GM21619 (cell line): Measurements from ENCODE around the gene AGPAT4.

ENCODE experiments used
- ATAC-seq: cut with Tn5 transposase; IDR thresholded peaks from one replicate; pipeline ENCODE4 v1.9.1; 2021; ENCODE audit not compliant: unreplicated experiment

The AGPAT4 gene

DNA sequence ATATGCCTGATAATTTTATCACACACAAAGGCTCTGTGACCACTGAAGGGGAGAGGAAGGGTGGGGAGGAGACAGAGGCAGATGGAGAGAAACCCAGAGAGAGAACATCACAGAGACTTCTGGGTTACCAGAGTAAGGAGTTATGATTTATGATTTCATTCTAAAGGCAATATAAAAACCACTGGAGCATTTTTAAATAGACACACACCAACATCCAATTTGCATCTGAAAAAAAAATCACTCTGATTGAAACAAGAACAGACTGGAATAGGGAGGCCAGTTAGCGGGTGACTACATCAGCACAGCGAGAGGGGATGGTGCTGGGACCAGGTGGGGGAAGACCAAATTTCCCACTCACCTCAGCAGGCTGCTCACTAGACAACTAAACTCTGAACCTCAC lies 104.8 kb downstream of the AGPAT4 start:
- ATAC-seq, result no peak

DNA sequence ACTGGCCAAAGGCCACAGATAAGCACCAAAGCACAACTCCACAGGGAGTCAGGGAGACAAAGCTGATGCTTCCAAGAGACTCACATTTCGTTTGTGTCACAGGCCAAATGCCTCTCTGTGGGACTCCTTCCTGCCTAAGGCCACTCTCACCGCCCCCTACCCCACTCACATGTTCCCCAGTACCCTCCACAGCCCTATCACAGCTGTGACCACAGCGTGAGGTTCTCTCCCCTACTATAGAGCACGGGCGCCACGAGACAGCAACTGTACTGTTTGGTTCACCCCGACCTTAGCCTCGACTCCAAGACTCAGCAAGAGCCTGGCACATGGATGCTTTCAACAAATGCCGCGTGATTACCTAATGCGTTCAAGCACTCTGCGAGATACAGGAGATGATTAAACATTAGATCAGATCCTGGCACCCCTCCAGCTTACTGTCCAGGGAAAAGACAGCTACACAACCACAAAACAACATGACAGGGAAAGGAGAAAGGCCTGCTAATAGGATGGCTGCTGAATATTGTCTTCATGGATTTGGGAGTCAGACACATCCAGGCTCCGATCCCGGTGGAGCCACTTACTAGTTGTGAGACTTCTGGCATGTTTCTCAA lies 105.5 kb downstream of the AGPAT4 start:
- ATAC-seq, result no peak

DNA sequence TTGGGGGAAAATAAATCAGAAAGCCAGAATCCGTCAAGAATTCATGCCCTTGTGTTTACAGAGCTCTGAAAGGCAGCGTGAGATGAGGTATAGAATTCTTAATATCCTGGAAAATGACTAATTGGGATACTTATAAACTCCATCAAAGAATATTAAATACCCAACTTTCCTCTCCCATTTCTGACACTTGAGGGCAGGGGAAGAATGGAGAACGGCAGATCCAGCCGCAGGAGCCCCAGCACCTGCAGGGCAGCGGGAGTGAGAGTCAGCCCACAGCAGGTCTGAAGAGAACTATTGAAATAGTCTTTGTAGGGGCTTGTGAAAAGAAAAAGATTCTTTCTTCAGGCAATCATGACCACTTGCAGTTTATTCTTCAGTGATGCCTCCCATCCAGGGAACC lies 107.2 kb downstream of the AGPAT4 start:
- ATAC-seq, result no peak

DNA sequence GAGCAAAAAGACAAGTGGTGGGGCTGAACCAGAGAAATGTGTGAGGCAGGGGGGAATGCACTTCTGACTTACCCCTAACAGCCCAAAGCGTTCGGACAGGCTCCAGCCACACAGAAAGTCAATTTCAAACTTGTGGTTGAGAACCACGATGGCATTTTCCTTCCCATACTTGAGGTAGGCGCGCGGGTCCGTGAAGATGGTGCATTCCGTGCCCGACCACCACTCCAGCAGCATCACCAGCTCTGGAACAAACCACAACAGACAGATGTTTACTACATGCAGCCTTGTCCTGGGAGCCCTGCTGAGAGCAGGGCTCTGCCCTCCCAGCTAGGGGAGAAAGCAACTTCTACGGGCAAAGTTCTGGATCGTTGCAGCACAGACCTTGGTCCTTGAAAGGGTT lies 107.7 kb downstream of the AGPAT4 start:
- no peak for ATAC-seq

DNA sequence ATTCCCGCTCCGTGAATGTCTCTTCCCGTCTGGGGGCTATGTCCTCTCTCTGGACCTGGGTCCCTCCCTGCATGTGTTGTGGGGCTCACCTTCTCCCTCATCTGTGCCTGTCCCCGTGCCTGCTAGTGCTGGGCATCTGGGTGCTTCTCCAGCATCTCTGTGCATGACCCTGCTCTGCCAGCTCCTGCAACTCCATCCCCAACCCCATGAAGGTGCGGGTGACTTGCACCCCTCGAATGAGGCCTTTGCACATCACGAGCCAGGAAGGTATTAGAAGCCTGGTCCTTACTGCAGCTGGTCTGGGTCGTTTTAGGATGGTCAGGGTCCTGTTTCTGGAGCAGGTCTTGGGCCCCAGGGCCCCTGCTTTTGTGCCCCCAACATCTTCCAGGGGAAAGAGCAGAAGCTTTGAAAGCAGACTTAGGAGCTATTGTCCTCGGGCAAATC lies 109.7 kb downstream of the AGPAT4 start:
- ATAC-seq, result no peak

DNA sequence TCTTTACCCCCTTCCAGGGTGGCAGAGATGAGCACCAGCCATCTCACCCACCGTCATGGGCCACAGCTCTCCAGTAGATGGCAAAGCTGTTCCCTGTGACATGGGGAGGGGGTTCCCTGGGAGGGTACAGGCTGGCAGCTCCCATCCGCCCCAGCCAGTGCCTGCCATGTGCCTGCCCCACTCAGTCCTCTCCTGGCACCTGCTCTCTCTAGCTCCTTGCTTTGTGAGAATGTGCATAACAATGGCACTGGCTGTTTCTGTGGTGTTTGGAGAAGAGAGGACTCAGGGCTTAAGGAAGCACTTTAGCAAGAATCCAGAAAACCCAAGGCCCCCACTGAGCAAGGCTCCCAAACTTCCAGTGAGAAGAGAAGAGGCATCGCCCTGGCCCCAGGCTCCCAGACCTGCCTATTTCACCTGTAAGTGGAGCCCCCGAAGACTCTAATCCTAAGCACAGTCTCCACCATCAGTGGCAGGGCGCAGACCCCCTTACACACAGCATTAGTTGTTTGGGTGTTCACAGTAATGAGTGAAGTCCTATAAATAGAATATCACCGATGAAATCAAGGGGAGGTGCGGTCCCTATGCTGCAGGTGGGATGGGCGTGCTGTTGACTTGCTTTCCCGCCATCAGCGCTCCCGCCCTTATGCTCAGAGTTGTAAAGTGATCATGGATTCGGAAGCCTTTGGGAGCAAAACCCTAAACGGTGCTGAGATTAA lies 110.2 kb downstream of the AGPAT4 start:
- ATAC-seq, result no peak

DNA sequence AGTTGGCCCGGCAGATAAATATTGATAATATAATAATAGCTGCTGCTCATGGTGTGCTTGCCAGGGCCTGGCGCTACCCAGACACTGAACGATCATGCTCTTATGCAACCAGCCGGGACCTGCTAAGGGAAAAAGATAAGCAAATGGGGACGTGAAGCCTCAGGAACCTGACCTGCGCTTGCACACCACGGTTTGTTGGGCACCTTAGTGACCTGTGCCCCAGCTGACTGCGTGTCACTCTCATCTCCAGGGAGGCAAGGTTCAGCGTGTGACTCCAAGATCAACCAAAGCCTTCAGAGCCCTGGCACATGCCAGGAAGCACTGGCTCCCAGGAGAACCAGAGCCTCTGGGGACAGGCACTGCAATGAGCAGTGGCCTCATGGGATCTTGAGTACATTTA lies 111.1 kb downstream of the AGPAT4 start:
- ATAC-seq, result no peak

DNA sequence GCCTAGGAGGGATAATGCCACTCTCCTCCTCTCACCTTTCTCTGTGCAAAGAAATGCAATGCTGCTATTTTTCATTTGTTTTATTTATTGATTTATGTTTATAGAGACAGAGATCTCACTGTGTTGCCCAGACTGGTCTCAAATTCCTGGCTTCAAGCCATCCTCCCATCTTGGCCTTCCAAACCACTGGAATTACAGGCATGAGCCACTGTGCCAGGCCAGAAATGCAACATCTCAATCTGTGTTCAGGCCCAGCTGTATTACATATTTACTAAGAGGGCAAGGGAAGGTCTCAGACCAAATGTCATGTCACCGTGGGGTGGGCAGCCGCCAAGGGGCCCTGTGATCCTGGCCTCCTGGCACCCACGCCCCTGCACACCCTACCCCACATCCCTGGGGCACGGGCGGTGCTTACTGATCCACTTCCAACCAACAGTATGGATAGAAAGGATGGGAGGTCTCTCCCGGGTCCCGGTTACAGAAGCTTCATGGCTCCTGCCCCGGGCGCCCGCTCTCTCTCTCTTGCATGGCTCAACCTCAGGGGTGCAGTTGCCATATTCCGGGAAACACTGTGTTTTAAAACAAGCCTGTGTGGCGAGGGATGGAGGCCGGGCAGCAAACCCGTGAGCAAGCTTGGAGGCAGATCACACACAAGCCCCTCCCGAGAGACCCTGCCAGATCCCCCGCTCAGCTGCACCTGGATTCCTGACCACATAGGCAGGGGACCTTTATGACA lies 111.8 kb downstream of the AGPAT4 start:
- no peak for ATAC-seq

DNA sequence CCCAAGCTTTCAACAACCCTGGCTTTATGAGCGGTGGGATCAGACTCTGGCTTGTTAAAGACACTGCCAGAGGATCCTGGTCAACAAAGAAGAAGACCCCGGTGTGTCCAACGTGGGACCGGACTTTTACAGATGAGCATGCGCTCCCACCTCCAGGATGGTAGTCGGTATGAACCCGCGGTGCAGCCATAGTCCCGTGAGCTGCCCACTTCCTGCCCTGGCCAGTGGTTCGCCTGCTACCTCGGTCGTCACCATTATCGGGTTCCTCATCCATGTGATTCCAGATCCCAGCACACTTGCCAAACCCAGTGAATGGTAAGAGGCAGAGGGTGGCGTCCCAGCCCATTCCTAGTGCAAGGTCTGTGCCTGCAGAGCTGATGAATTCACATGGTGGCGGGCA lies 112.7 kb downstream of the AGPAT4 start:
- no peak for ATAC-seq

DNA sequence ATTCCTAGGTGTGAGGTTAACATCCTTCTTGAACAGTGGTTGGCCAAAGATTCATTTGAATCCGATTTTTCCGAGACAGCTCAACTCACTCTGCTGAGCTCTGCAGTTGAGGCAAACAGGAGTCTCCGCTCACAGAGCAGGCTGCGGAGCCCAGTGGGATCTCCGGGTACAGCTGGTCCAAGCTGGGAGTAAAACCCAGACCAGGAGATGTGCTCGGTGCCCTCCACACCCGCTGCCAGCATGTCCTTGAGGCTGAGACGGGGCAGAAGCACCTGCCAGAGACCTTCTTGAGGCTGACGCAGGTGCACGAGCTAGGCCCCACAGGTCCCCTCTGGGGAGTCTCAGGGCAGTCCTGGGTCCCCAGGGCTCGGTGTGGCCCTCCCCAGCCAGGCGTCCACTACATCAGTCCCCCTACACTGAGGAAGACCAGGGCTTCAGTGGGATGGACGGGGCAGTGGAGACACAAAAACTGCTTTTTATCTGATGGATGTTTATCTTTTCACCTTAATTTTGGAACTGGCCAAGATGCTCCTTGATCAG lies 119.0 kb downstream of the AGPAT4 start:
- ATAC-seq, result no peak

DNA sequence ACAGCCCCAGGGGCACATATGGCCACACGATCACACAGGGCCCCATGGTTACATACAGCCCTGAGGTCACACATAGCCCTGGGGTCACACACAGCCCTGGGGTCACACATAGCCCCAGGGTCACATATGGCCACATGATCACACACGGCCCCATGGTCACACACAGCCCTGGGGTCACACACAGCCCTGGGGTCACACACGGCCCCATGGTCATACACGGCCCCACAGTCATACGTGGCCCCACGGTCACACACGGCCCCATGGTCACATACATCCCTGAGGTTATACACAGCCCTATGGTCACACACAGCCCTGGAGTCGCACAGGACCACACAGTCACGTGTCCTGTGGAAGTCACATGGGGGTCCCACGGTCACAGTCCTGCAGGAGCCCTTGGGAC lies 120.1 kb downstream of the AGPAT4 start:
- no peak for ATAC-seq

DNA sequence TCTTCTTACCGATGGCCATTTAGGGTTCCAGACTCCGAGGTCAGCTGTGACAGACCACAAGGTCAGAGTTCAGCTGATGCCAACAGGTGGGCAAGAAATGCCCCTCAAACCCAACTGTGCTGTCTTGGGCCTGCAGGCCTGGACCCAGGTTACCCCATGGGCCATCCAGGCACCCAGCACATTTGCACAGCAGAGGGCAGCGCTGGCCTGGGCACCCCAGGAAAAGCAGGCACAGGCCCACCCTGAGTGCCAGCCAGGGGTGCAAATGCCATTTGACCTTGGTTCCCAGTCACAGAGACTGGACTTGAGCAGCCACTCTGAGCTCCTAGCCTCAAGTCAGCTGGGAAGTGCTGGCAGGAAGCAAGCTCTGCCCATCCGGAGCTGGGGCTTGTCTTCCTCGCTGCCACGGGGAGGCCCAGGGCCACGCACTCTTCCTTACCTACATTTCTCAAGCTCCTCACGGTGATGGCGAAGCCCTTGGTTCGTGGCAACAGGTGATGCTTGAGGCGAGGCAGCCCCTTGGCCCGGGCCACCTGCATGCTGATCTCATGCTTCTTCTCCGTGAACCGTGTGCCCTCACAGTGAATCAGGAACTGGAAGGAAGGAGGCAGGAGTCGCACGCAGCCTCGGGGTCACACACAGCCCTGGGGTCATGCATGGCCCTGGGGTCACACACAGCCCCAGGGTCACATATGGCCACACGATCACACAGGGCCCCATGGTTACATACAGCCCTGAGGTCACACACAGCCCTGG lies 120.8 kb downstream of the AGPAT4 start:
- ATAC-seq, result no peak

DNA sequence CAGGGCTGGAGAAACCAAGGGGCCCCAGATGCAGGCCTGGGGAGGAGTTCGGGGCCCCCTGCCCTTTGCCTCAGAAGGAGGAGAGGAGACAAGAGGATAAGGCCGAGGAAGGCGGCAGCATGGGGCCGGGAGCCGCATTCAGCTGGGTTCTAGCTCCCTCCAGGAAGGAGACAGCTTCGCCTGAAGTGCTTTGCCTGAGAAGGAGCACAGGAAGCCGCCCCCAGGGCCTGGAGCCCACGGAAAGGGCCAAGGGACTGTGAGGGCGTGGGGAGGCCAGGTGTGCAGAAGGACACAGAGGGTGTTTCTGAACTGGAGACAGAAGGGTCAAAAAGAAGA lies 121.4 kb downstream of the AGPAT4 start:
- no peak for ATAC-seq

DNA sequence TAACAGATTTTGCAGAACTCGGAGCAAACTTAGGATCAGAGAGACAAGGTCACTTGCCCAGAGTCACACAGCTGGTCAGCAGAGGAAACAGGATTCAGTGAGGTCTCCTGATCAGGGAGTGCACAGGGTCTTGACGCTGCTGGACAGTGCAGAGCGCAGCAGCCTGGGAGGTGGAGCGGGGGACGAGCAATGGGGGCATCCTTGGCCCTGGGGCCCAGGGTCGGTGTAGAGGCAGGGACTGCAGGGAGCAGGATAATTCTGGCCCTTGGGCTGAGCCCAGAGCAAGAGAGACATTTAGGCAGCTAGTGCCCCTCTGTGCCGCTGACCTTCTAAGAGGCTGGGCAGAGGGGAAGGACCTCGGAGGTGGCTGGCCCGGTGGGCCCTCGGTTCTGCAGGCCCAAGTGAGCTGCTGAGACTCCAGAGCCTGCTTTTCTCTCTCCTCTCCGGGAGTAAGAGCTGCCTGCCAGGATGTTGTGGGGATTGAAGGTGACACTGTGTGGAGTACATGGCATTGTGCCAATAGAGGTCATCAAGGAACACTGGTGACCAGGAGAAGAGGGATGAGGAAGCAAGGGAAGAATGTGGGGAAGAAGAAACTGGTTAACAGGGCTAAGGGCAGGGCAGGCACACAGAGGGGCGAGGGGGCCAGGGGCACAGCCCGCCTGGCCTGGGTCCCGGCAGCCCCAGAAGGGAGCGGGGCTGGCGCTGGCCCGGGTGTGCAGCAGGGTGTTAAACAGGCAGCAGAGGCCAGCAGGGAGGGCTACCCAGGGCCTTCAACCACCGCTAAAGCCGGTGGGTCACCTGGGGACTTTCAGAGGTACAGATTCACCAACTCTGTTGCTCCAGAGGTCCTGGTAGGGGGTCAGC lies 122.0 kb downstream of the AGPAT4 start:
- no peak for ATAC-seq

DNA sequence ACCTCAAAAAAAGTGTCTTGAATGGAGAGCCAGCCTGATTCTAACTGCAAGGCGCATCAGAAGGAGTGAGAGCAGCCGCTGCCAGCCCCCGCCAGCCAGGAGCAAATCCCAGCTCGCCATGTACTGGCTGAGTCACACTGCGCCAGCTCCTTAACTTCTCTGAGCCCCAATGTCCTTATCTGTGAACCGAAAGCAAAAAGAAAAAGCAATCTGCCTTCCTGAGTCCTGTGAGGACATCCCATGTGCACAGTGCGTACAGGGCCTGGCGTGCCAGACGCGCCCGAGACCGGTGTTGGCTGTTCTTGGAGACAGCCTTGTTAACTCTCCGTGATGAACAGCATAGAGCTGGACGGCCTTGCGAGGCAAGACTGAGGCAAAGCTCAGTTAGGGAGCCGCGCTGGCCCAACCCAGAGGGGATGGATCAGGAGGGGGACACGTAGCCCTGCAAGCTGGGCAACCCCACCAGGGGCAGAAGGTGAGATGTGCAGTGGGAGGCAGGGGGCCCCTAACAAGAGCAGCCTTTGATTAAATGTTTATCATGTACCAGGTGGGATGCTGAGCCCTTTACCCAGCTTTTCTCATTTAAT lies 122.7 kb downstream of the AGPAT4 start:
- ATAC-seq, result no peak

DNA sequence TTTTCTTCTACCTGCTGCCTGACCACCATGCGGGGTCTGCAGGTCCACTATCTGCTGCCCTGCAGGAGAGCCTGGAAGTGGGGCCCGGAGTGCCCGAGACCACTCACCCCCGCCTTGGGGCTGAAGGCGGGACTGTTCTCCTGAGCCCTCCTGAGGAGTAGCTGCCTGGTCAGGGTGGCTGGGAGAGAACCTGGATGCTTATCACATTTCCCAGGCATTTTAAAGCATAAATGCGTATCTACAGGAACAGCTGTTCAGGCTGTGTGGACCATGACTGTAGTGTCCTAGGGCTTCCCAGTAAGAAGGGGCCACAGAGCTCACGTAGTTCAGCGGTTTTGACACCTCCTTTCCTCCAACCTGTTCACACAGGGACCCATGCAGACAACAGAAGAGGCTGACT lies 123.3 kb downstream of the AGPAT4 start:
- no peak for ATAC-seq

DNA sequence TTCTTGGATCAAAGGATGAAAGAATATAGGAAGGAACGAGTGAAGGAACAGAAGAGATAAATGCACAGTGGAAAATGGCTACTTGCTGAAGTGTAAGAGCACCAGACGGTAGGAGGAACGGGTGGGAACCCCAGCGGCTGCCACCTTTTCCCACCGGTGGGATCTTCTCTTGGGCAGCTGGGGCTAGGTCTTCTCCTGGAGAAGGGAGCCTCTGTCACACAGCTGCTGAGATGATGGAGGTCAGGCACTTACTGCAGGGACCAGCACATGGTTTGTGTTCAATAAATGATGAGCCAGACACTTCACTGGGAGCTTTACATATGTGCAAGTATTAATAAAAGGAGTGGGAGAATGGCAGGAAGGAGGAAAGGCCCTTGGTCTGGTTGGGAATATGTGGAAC lies 123.7 kb downstream of the AGPAT4 start:
- ATAC-seq, result no peak

DNA sequence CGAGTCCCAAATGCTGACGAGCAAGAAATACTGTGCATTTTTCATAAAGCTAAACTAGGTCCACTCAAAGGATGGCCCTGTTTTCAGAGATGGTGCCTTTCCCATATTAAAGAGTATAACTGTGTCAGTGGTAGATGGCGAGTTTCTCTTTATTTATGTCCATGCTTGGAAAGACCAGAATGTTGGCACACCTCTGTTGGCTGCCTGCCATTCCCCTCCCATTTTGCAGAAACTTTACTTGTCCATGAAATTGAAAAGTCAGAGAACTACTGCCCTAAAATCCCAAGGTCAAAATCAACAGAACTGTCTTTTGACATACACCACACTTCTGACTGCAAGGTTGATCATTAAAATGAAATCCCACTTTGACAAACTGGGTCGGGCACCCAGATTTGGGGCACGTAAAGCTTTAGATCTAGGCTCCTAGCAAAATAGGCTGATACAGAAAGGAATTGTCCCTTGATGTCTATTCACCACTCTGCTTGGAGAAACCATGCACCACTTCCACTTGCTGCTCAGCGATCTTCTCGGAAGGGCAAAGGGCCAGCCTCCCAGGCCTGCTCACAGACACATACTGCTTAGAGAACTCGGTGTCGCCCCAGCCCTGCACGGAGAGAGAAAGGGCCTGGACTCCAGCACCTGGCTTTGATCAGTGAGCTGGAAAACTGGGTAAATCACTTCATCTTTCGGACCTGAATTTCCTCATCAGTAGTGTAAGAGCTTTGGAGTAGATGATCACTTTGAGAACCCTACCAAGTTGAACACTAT lies 130.0 kb downstream of the AGPAT4 start:
- ATAC-seq, result no peak

DNA sequence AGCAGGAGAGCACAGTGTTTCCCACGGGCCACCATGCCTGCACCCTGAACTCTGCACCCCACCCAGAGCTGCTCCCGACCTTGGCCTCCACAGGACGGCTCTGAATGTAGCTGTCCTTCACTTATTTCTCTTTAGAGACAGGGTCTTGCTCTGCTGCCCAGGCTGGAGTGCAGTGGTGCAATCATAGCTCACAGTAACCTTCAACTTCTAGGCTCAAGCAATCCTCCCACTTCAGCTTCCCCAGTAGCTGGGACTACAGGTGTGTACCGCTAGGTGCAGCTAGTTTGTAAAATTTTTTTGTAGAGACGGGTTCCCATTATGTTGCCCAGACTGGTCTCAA lies 130.9 kb downstream of the AGPAT4 start:
- ATAC-seq, result no peak
